Medulla oblongata (tissue), 1 donor: ENCODE results near the gene TGM5.
"Not testable (repeated sequence)": the region's sequence is repeated elsewhere in the genome, so short reads cannot be mapped to it uniquely, and the experiment has no call there.

Experiments
- DNase-seq: peaks from one replicate; pipeline ENCODE4 v3.0.0-alpha.2; 2015; ENCODE audit errors: extremely low spot score

Gene TGM5

DNA sequence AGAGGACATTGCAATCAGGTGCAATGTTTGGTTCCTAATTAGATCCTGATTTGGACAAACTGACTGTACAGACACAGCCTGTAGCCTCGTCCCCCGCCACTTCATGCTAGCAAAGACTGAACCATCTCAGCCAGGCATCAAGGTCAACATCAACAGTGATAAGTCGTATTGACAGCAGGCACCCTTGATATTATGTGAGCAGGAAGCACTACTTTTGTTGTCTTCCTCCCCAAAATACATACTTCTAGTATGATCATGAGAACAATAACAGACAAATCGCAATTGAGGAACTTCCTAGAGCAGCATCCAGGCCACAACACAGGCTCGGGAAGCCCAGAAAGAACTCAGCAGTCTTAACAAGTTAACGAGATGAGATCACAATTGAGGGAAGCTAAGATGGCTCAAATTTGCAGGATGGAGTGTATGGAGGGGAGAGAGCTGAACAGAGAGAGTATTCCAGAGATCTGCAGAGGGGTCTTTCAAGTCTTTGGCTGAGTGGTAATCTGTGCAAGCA is 20.4 kb downstream of the TGM5 start:
- no peak for DNase-seq

DNA sequence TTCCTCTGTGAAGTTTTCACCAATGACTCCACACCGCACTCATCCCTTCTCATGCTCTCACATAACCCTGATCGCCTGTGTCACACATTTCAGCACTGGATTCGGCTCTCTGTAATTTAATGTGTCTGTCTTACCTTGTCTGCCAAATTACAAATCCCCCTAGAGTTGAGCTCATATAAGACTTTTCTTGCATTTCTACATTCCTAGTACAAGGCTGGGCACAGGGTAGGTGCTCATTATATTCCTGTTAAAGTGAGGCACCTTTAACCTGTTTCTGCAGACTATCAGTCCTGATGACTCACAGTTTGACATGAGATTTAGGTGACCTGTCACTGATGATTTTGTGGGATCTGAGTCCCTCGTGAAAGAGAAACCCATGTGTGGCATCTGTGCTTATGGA is 22.6 kb downstream of the TGM5 start:
- no peak for DNase-seq

DNA sequence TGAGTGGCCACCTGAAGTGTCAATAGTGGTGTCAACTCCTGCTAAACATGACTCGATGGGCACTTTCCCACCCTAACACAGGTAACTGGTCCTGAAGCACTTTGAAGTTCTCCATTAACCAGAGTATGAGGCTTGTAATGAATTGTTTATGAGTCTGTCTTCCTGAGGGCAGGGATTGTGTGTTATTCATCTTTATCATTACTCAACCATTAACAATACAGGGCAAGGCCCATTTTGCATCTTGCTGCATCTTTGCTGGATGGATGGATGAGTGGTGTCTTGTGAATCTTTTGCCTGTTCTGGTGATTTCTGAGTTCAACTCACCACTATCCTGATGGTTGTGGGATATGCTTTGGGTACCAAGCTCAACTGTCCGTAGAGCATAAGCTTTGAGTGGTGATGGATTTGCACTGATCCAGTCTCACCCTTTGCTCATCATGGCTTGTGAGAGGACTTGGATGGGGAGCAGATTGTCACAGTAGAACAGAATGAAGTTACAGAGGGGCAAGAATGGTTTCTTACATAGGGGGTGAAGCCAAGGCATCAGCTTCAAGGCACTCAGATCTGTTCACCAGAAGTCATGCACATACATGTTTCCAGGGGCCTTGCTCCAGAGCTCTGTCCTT is 23.6 kb downstream of the TGM5 start:
- DNase-seq, result no peak

DNA sequence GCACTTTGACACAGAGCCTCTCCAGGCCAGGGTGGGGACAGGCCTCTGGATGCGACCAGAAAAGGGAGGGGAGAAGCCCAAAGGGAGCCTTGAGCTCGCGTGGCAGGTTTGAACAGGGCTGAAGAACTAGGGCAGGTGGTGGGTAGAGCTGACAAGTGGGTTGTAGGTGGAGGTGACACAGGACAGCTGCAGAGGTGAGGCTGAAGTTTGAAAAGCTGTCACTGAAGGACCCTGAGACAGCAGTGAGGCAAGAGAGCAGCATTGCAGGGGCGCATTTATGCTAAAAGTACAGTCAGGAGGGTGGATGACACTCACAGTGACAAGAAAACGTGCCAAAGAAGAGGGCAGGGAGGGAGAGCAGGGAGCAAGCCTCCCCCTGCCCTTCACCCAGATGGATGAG is 24.1 kb downstream of the TGM5 start:
- DNase-seq, result no peak

DNA sequence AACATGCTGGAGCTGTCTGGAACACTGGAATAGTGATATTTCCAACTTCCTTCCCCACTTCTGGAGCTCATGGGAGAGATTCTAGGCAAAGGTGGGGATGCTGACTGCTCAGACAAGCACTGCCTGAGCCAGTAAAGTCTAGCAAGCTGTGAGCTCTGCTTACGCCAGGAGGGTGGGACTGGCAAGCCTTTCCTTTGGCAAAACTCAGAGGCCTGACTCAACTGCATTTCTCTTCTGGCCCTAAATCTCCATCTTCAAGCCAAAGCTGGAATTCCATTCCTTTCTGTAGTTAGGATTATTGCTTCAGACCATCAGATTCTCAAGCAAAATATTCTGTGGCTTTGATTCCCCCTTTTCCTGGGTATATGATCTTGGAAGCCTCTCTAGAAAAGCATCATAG is 25.6 kb downstream of the TGM5 start:
- DNase-seq, result peak; percentile 64

DNA sequence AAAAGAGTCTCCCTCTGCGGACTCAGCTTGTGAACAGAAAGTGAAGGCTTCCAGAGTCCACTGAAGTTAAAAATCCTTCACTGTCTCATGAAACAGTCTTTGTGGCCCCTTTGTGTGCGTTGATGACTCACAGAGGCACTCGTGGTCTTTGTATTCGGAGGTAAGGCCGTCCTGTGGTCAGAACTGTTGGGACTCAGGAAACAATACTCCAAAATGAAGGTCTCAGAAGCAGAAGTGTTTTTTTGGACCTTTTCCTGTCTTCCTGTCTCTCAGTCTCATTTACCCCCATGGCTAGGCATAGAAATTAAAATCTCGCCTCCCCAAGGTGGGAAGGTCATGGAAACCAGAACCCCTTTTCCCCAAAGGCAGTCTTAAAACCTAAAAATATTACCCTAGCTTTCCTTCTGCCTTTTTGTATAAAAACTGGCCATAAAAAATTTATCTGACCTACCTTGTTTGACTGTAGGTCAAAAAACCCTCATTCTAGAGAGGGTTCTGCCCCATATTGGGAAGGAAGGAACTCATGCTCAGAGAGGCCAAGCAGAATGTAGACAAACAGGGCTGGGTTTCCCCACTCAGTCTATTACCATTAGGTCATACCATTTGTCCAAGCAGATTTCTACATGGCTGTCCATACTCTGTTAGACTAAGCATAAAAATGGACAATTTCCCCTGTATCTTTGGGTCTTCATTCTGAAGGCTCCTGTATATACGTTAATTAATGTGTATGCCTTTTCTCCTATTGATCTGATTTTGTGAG is 26.8 kb downstream of the TGM5 start:
- DNase-seq, result no peak

DNA sequence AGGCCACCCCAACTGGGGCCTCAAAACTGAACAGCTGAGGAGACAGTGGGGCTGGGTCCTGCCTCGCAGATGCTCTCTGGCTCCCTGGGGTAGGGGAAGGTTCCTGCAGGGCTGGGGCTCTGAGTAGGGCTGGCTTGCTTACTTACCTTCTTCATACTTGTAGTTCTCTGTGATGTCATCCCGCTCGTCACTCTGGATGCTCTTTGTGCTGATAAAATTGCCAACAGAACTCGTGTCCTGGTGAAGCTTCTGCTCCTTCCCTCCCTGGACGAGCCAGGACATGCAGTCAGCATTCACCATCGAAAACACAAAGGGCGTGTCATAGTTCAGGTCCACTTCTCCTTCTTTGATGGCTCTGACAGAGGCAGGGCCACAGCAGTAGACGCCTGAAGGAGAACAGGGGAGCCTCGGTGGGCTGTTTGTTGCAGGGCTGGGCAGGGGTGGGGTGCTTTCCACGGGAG is 28.0 kb downstream of the TGM5 start:
- no peak for DNase-seq

DNA sequence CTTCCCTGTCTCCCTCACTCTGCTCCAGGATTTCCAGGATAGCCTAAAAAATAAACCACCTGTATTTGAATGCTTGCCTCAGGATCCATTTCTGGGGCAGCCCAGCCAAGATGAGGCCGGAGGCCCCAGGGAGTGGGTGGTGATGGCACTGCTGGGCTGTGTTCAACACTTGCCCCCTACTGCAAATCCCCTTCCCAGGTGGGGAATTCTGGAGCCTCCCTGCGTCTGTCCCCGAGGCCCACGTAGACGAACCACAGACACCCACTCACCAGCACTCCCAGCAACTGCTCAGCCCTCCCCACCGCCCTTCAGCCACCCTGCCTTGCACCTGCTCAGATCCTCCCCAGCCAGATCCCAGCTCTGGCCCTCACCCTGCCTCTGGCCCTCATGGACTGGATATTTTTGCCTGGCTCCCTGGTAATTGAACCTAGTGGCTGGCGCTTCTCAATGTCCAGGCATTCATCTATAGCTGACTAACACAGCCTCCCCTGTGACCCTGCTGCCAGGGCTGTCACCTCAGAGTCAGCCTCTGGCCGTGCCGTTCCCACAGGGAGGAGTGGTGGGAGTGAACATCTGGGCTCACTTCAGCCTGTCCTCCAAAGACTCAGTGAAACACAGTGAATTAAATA is 28.8 kb downstream of the TGM5 start:
- DNase-seq, result no peak

DNA sequence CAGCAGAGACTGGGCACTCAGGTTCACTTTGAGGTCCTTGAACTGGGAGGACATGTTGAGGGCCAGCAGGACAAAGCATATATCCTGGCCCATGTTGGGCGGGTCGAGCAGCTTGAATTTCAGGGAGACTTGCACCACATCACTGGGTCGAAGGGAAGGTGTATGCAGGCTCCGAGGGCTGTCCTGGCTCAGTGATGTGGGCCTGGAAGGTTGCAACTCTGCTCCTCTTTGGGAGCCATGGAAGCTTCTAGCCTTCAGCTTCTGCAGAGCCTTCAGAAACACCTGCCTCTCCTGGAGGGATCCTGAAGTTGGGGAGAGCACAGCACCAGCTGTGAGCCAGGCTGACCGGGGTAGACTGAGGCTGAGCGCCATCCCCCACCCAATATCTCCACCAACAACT is 31.2 kb downstream of the TGM5 start:
- no peak for DNase-seq

DNA sequence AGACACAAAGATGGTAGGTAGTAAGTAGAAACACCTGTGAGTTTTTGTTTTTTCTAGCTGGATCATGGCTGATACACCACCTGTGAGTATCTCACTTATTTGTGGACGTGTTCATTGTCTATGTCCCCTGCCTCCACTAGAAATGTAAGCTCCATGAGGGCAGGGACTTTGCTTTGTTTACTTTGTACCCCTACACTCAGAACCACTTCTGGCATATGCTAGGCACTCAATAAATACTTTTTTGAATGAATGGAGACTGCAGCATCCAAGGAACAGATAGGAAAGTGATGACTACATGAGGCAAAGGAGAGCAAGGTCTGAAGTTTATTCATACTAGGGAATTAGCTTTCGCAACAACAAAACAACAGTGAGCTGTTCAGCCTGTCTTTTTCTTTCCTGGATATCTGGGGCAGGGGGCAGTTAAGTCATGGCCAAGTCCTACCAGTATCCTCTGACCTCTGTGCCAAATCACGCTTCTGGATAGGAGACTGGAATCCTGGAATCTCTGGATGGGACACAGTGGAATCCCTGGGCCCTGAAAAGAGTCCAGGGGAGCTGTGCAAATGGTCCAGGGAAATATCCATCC is 34.3 kb downstream of the TGM5 start:
- DNase-seq, result no peak

DNA sequence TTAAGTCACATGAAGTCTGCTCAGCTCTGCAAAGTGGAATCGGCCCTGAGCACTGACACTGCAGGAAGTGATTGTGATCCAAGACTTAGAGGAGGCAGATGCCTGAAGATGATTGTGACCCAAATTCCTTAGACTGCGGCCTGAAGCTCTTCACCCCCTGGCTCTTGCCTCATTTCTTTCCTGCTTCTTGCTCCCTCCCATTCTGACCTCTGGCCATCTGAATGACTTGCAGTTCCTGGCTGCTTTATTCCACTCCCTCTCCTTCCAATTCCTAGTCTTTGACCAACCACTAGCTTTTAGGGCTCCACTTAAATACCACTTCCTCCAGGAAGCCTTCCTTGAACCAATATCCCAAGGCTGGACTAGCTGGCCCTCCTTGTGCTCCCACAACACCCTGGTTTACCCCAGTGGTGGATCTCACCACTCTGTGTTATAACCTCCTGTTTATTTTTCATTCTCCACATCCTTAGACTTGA is 36.0 kb downstream of the TGM5 start:
- no peak for DNase-seq

DNA sequence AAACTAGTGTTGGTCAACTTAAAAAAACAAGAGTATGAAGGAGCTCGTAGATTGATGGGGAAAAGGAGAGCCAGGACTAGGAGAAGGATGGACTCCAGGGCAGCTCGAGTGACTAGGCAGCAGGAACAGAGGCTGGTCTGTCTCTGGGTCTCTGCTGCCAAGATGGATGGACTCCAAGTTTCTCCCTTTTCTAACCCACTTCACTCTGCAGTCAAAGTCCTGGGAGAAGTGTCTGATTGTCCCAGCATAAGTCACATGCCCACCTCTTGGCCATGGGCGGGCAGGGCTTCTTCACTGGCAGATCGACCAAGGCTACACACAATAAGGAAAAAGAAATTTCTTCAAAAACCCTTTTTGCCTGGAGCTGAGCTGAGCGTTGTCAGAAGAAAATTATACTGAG is 36.8 kb downstream of the TGM5 start:
- DNase-seq, result peak; percentile 83

DNA sequence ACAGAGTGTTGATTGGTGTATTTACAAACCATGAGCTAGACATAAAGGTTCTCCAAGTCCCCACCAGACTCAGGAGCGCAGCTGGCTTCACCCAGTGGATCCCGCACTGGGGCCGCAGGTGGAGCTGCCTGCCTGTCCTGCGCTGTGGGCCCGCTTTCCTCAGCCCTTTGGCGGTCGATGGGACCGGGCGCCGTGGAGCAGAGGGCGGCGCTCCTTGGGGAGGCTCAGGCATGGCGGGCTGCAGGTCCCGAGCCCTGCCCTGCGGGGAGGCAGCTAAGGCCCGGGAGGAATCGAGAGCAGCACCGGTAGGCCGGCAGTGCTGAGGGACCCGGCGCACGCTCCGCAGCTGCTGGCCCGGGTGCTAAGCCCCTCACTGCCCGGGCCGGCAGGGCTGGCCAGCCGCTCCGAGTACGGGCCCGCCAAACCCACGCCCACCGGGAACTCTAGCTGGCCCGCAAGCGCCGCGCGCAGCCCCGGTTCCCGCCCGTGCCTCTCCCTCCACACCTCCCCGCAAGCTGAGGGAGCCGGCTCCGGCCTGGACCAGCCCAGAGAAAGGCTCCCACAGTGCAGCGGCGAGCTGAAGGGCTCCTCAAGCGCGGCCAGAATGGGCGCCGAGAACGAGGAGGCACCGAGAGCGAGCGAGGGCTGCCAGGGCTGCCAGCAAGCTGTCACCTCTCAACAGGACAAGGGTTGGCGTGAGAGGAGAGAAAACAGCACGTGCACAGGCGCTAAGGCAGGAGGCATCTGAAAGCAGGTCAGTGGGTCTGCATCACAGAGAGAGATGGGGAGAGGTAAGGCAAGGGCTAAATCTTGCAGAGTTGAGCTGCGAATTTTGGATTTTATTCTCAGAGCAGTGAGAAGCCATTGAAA is 40.1 kb downstream of the TGM5 start:
- no peak for DNase-seq

DNA sequence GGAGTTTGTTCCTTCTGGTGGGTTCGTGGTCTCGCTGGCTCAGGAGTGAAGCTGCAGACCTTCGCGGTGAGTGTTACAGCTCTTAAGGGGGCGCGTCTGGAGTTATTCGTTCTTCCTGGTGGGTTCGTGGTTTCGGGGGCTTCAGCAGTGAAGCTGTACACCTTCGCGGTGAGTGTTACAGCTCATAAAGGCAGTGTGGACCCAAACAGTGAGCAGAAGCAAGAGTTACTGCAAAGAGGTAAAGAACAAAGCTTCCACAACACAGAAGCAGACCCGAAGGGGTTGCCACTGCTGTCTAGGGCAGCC is 40.8 kb downstream of the TGM5 start:
- not testable (repeated sequence) for DNase-seq

DNA sequence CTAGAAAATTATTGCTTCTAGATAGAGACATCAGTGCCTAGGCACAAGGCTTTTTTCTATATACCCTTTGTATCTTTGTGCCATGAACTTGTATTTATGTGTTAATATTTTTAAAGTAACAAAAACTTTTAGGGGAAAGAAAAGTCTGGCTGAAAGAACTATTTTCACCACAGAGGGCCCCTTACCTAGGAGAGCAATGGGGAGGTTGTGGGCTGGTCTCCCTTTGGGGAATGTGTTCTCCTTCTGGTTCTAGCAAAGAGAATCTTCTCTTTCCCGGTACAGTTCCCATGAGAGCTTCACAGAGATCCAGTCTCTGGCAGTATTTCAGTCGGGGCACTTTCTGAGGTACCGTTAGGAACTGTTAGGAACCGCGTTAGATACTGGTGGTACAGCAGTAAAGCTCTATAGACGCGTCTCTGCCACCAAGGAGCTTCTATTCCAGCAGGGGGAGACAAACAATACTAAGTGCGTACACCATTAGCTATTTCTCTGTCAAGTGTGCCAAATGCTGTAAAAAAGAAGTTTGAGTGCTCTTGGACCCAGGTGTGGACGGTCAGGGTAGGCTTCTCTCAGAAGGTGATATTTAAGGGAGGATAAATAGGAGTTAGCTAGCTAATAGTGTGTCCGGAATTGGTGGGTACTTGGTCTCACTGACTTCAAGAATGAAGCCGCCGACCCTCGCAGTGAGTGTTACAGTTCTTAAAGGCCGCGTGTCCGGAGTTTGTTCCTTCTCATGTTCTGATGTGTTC is 41.4 kb downstream of the TGM5 start:
- peak; percentile 78 for DNase-seq

DNA sequence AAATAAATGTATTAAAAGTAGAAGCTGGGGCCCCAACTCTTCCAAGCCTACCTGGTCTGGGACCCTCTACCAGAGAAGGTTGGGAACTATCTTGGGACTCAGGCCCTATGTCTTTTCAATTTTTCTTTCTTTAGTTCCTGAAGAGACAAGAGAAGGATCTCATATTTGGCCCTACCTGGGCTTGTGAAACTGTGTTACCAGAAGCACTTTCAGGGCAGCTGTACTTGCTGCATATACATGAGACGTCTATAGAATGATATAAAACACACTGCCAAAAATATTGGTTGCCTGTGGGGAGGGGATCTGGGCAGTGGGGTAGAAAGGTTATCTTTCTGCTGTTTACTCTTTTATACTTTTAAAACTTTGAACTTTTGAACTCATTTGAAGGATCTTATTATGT is 45.3 kb downstream of the TGM5 start:
- DNase-seq, result no peak

DNA sequence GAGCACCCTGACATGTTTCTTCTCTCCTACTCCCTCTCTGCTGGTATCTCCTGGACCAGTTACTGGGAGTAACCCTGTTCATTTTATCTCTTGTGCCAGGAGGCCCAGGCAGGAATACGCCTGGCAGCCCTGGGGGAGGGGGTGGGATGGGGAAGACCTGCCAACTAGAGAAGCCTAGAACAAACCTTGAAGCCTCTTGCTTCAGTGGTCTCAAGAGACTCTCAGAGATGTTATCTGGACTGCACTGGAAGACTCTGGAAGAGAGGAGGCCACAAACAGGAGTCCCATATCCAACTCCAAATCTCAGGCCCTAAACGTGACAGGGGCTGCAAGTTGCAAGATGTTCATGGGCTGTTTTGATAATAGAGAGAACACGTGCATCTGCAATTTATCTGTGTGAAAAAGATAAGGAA is 45.7 kb downstream of the TGM5 start, which contains the start of gene EPB42:
TSS of gene EPB42 (minus strand) at position 28 of the 413 bp plus-strand sequence. CDS start 193 bp downstream, outside the sequence.
- DNase-seq, result no peak

DNA sequence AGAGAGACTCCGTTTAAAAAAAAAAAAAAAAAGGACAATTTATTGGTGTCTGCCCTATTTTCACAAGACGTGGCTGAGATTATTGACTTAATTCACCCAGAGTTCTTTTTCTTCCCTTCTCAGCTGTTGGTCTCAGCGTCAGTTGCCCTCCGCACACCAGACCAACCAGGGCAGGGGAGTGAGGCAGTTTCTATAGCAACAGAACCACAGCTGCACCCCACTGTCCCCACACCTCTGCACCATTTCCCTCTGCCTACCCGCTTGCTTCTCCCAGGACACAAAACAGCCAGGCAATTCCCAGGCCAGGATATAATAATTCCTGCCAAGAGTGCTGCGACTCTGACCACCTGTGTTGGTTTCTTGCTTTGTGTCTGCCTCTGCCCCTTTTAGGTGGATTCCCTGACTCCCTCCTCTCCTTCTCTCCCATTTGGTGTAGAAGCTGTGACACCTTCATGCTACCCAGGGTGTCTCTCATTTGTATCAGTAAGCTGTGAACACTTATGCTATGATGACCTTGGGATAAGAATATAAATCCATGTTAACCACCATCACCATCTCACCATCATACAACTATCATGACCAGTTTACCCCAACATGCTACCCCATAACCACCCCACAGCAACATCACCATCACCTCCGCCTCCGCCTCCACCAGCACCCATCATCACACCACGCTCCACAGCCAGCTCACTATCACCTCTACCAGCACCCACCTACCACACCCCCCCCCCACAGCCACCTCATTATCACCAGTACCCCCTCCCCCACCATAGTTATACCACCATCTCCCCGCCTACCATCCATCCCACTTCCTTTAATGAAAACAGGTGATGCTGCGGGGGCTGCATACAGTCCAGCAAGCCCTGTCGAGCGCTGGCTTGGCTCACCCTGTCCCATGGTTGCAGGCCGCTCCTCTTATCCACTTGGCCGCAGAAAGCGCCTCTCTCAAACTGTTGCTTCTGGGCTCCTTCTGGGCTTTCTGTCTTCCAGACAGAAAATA is 46.5 kb downstream of the TGM5 start:
- no peak for DNase-seq
